Spinal cord (tissue), 10 donors: ENCODE results near the gene ZIC1. TPM values are rescaled to one million over a fixed set of nuclear protein-coding genes. Genes with fewer than 3 reads are reported as not detected.

Experiments
- DNase-seq, 6 donors: peaks; one replicate each; pipeline versions ENCODE4 v3.0.0 to v3.0.0-alpha.2; 2013 to 2015; ENCODE audit warnings: low spot score in 6 of 6, low read depth in 4 of 6
- H3K27ac ChIP-seq: one replicate; pipeline ENCODE4 v1.5.1; 2013; ENCODE audit warnings: low read depth, low read length, control low read depth
- H3K27me3 ChIP-seq: one replicate; pipeline ENCODE4 v1.6.1; 2013; ENCODE audit warnings: low read length; ENCODE audit not compliant: control insufficient read depth, insufficient read depth
- H3K36me3 ChIP-seq: one replicate; pipeline ENCODE4 v1.6.1; 2013; ENCODE audit warnings: low read length; ENCODE audit not compliant: control insufficient read depth, insufficient read depth
- H3K4me1 ChIP-seq: one replicate; pipeline ENCODE4 v1.6.1; 2013; ENCODE audit warnings: low read length; ENCODE audit not compliant: control insufficient read depth, insufficient read depth
- H3K4me3 ChIP-seq: one replicate; pipeline ENCODE4 v1.5.1; 2013; ENCODE audit warnings: low read depth, low read length, control low read depth
- H3K9me3 ChIP-seq: one replicate; pipeline ENCODE4 v1.6.1; 2013; ENCODE audit warnings: low read length; ENCODE audit not compliant: control insufficient read depth, insufficient read depth
- WGBS: methylation state at CpG from one replicate; pipeline ENCODE4 v1.1.5; 2013; ENCODE audit warnings: missing lambda C conversion rate; ENCODE audit not compliant: insufficient coverage; 5-methylcytosine and 5-hydroxymethylcytosine counted together
- polyA plus RNA-seq, 2 donors: library from polyadenylated mRNA; unstranded; fragments of 120-200 nt; gene quantifications; one replicate each; pipeline ENCODE4 v1.2.1, GENCODE V29; 2013; ENCODE audit not compliant: insufficient read length in 2 of 2
- total RNA-seq, 2 donors: library from RNA; depleted of rRNA in 1 of 2; stranded (reverse); fragments of 120-200 nt in 1 of 2; fragments of >200 nt in 1 of 2; gene quantifications; one replicate each; pipeline versions ENCODE4 v1.2.3 to v1.2.4, GENCODE V29; 2013 to 2014
- donor health status: healthy.

ZIC1 gene
- total and polyA plus RNA-seq, 4 donors = 87.2 to 514 (median 243) TPM

DNA sequence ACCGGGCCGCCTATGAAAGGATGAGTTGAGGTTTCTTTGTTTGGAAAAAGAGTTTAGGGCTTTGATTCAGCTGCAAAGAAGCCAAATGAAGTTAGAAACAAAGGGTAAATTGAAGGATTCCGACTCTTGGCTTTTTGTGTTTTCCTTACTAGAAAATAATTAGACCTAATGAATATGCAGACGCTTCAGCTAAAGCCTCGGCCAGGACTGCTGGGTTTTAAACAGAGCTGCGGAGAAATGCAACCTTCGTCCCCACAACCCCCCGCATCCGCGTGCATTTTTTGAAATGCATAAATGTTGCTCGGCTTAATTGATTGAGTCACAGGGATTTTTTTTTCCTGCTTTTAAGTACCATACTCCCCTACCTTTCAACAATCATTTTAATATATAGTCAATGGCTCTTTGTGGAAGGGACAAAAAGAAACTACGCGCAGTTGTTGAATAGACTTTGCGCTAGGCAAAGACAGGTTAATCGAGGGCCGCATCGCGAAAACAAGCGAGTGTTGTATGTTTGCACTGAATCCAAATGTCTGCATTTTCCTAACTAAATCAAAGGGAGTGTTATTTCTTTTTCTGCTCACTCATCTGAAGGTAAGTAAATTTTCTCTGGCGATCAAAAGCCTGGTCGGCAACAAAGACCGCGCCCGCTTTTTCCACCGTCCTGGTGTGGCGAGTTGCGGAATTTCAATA is 1.5 kb upstream of the ZIC1 start:
- peaks cover 62% of the 10 kb centered on the region for H3K4me1 ChIP-seq
- no peaks in the 10 kb centered on the region for H3K9me3 ChIP-seq
- peaks cover 95% of the 10 kb centered on the region for H3K27me3 ChIP-seq
- H3K36me3 ChIP-seq = peaks cover 18% of the 10 kb centered on the region
- peak overlapping the region; percentile 97 for H3K27ac ChIP-seq
- peak overlapping the region; percentile 62 for H3K4me3 ChIP-seq
- peak in 2 of 6 donors; percentile 60 to 86 for DNase-seq
- WGBS = 2% methylated on average over 10 of the region's 27 CpGs

GRCh38 chr3:147408188-147409100 is 721 bp upstream of the ZIC1 start:
- H3K4me3 ChIP-seq = peak overlapping the region; percentile 62
- peak overlapping the region; percentile 97 for H3K27ac ChIP-seq
- peak in 2 of 6 donors; percentile 79 to 88 for DNase-seq
- H3K4me1 ChIP-seq = peaks cover 68% of the 10 kb centered on the region
- peaks cover 26% of the 10 kb centered on the region for H3K36me3 ChIP-seq
- no peaks in the 10 kb centered on the region for H3K9me3 ChIP-seq
- 2% methylated on average over 20 of the region's 28 CpGs for WGBS
- H3K27me3 ChIP-seq = peaks cover 98% of the 10 kb centered on the region

- Histone ChIP-seq H3K27me3 (peaks cover 96% of the 10 kb centered on the region), H3K9me3 (no peaks in the 10 kb centered on the region), H3K4me1 (peaks cover 53% of the 10 kb centered on the region), H3K27ac (peak overlapping the region; percentile 88), H3K36me3 (peaks cover 26% of the 10 kb centered on the region), H3K4me3 (peak overlapping the region; percentile 80)
- DNase-seq = peak in 1 of 6 donors; percentile 68
- under 1% methylated on average over 52 of the region's 52 CpGs for WGBS
These were observed 956 bp downstream of the ZIC1 start for GRCh38 chr3:147410116-147410525.

DNA sequence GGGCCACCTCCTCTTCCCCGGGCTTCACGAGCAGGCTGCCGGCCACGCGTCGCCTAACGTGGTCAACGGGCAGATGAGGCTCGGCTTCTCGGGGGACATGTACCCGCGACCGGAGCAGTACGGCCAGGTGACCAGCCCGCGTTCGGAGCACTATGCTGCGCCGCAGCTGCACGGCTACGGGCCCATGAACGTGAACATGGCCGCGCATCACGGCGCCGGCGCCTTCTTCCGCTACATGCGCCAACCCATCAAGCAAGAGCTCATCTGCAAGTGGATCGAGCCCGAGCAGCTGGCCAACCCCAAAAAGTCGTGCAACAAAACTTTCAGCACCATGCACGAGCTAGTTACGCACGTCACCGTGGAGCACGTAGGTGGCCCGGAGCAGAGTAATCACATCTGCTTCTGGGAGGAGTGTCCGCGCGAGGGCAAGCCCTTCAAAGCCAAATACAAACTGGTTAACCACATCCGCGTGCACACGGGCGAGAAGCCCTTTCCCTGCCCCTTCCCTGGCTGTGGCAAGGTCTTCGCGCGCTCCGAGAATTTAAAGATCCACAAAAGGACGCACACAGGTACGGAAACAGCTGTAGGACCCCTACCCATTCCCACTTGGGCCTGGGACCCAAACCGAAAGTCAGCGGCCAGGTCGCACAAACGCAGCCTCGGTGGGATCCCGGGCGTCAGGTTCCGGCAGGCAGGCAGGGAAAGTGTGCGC is 1.5 kb downstream of the ZIC1 start:
- peaks cover 96% of the 10 kb centered on the region for H3K27me3 ChIP-seq
- H3K4me3 ChIP-seq = peak overlapping the region; percentile 80
- DNase-seq = peak in 2 of 6 donors; percentile 51 to 57
- peak overlapping the region; percentile 88 for H3K27ac ChIP-seq
- H3K9me3 ChIP-seq = no peaks in the 10 kb centered on the region
- H3K4me1 ChIP-seq = peaks cover 47% of the 10 kb centered on the region
- WGBS = under 1% methylated on average over 52 of the region's 61 CpGs
- peaks cover 26% of the 10 kb centered on the region for H3K36me3 ChIP-seq

GRCh38 chr3:147411238-147411814 is 2.2 kb downstream of the ZIC1 start:
- peaks cover 96% of the 10 kb centered on the region for H3K27me3 ChIP-seq
- H3K4me3 ChIP-seq = peak overlapping the region; percentile 80
- peaks cover 26% of the 10 kb centered on the region for H3K36me3 ChIP-seq
- DNase-seq = peak in 3 of 6 donors; percentile 36 to 77 (median 75)
- H3K9me3 ChIP-seq = no peaks in the 10 kb centered on the region
- WGBS = 2% methylated on average over 12 of the region's 14 CpGs
- H3K4me1 ChIP-seq = peaks cover 41% of the 10 kb centered on the region
- peak overlapping the region; percentile 88 for H3K27ac ChIP-seq

DNA sequence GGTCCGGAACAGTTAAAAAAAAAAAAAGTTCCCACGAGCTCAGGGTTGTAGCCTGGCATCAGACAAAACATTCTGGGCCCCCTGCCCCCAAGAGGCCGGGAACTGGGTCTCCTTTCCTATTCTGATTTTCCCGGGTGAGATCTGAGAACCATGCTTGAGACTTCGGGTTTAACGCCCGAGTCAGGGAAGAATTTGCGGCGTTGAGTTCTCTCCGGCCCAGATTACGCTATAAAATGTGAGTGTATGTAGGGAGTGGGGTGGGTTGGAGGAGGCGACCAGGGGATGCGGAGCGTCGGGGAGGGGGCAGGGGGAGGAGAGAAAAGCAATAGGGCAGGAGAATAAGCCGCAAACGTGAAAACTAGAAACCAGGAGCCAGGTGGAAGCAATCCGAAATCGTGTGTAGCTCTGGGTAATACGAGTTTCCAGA is 2.7 kb downstream of the ZIC1 start:
- peaks cover 26% of the 10 kb centered on the region for H3K36me3 ChIP-seq
- 5% methylated on average over 15 of the region's 20 CpGs for WGBS
- H3K4me1 ChIP-seq = peaks cover 38% of the 10 kb centered on the region
- no peaks in the 10 kb centered on the region for H3K9me3 ChIP-seq
- peak in 3 of 6 donors; percentile 33 to 75 (median 57) for DNase-seq
- peak overlapping the region; percentile 88 for H3K27ac ChIP-seq
- H3K4me3 ChIP-seq = peak overlapping the region; percentile 80
- H3K27me3 ChIP-seq = peaks cover 94% of the 10 kb centered on the region

GRCh38 chr3:147412261-147412916 is 3.2 kb downstream of the ZIC1 start:
- Histone ChIP-seq H3K9me3 (no peaks in the 10 kb centered on the region), H3K4me1 (peaks cover 34% of the 10 kb centered on the region), H3K27me3 (peaks cover 91% of the 10 kb centered on the region), H3K27ac (peak overlapping the region; percentile 88), H3K4me3 (peak overlapping the region; percentile 80), H3K36me3 (peaks cover 26% of the 10 kb centered on the region)
- 2% methylated on average over 30 of the region's 32 CpGs for WGBS
- DNase-seq = peak in 2 of 6 donors; percentile 41 to 76

GRCh38 chr3:147412917-147413685 is 3.9 kb downstream of the ZIC1 start:
- DNase-seq = peak in 4 of 6 donors; percentile 38 to 76 (median 62)
- H3K4me1 ChIP-seq = peaks cover 34% of the 10 kb centered on the region
- peak overlapping the region; percentile 88 for H3K27ac ChIP-seq
- H3K9me3 ChIP-seq = no peaks in the 10 kb centered on the region
- 3% methylated on average over 37 of the region's 37 CpGs for WGBS
- peaks cover 26% of the 10 kb centered on the region for H3K36me3 ChIP-seq
- peak overlapping the region; percentile 80 for H3K4me3 ChIP-seq
- H3K27me3 ChIP-seq = peaks cover 91% of the 10 kb centered on the region
